Cardiac septum (tissue), 1 donor: ENCODE data around the gene FAM177B. TPM values are rescaled to one million over a fixed set of nuclear protein-coding genes. Genes with fewer than 3 reads are reported as not detected.

Experiments used
- DNase-seq: peaks from one replicate; pipeline ENCODE4 v3.0.0-alpha.2; 2020; ENCODE audit warnings: low spot score
- intact Hi-C: fragments of 100-400 bp; cut with DNase I; formaldehyde crosslinking; loops from one replicate; pipeline ENCODE4 v1.14.0; 2022
- long read RNA-seq: library from polyadenylated mRNA; unstranded; transcript quantifications from one replicate; pipeline ENCODE4 v2.0.0, GENCODE V29; 2021
- total RNA-seq: library from RNA; stranded (reverse); fragmentation: NEBNext Ultra II Directional; extraction: Animal tissue kit (Norgen Biotek cat#: 25700); gene quantifications from one replicate; pipeline ENCODE4 v1.2.1, GENCODE V29; 2021
- donor health status: DM: no; HTN: no; CAD: no.

The FAM177B gene
- not detected for total RNA-seq
- long read RNA-seq: 0 reads

GRCh38 chr1:222736972-222737371, at the start of gene FAM177B:
Gene FAM177B, plus strand, starts transcription at chr1:222737202. Its CDS starts 9,344 bp downstream, at chr1:222746546.
- DNase-seq: no peak
- intact Hi-C loops: loop anchor here (5.0 kb wide), 2 partner anchors 385 to 945 kb away; no protein-coding TSS in a partner anchor

GRCh38 chr1:222691016-222691415, 46.0 kb upstream of the FAM177B start:
- intact Hi-C loops: no loop called here
- no peak for DNase-seq

- intact Hi-C loops: no loop called here
Measured at GRCh38 chr1:222694927-222695326, 42.1 kb upstream of the FAM177B start.

GRCh38 chr1:222696741-222697140, 40.3 kb upstream of the FAM177B start:
- intact Hi-C loops: no loop called here
- DNase-seq: no peak

More at GRCh38 chr1:222694927-222695326, 42.1 kb upstream of the FAM177B start:
- no peak for DNase-seq

GRCh38 chr1:222697203-222697602, 39.8 kb upstream of the FAM177B start:
- intact Hi-C loops: no loop called here
- DNase-seq: no peak

GRCh38 chr1:222697826-222698225, 39.2 kb upstream of the FAM177B start:
- no peak for DNase-seq
- intact Hi-C loops: no loop called here

- intact Hi-C loops: no loop called here
- no peak for DNase-seq
Measured at GRCh38 chr1:222702210-222702609, 34.8 kb upstream of the FAM177B start.

DNA sequence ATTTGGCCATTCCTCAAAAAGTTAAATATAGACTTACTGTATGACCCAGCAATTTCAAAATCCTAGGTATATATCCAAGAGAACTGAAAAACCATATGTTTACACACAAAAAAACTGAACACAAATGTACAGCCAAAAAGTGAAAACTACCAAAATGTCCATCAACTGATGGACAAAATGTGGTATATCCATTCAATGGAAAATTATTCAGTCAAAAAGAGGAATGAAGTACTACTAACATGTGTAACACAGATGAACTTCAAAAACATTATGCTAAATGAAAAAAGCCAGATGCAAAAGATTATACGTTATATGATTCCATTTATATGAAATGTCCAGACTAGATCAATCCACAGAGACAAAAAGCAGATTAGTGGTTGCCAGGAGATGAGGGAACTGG, 32.7 kb upstream of the FAM177B start:
- no peak for DNase-seq
- intact Hi-C loops: no loop called here

- intact Hi-C loops: no loop called here
- no peak for DNase-seq
Measured at GRCh38 chr1:222706815-222707214, 30.2 kb upstream of the FAM177B start.

- no peak for DNase-seq
- intact Hi-C loops: loop anchor here (5.0 kb wide), 1 partner anchor 967 kb away; the partner anchor contains the start of gene DUSP10
Measured at GRCh38 chr1:222709700-222710153, 27.3 kb upstream of the FAM177B start.

GRCh38 chr1:222711319-222712252, 25.4 kb upstream of the FAM177B start:
- intact Hi-C loops: loop anchor here (5.0 kb wide), 1 partner anchor 969 kb away; the partner anchor contains the start of gene DUSP10
- DNase-seq: no peak

DNA sequence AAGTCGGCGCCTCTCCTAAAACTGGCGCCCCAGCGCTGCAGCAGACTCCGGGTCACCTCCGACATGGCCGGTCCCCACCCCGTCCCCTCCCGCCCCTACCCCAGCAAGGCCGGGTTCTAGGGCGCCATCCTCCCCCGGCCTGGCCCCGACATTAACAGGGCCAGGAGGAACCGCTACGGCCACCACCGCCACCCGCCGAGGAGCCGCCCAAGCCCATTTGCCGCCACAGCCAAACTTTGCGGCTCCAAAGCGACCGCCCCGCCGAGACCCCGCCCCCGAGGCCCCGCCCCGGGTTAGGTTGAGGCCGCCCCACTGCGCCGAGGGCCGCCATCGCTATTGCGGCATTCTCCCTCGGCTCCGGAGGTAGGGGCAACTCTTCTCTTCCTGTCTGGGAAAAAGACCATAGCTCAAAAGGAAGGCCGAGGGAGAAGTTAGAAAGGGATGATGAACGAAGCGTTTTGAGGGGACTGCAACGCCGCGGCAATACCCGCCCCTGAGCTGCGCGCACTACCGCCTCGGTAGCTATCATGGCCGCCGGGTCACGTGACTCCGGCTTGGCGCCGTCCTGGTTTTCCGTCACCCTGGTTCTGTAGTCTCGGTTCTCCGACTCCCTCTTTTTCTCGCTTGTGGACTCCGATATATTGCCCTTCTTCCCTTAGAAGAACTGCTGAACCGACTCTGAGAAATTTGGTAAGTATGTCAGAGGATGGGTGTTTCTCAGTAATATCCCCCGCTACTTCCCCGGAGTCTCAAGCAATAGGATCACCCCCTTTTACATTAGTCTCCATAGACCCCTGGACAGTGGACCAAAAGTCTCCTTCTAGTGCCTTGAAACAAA, 24.5 kb upstream of the FAM177B start, which contains the start of the genes AIDA and BROX:
AIDA (minus strand) TSS at position 239 of the 838 bp plus-strand sequence; CDS start at position 65, 174 bp downstream.
BROX (plus strand) TSS at position 312 of the 838 bp plus-strand sequence. CDS start 3,136 bp downstream, outside the sequence.
- intact Hi-C loops: loop anchor here (1.0 to 5.0 kb wide), 2 partner anchors 68 to 970 kb away; partner anchors contain the start of gene DUSP10
- peak; percentile 98 for DNase-seq

GRCh38 chr1:222713091-222713961, 23.7 kb upstream of the FAM177B start:
- intact Hi-C loops: loop anchor here (1.0 to 5.0 kb wide), 2 partner anchors 69 to 971 kb away; partner anchors contain the start of gene DUSP10
- peak; percentile 96 for DNase-seq

DNA sequence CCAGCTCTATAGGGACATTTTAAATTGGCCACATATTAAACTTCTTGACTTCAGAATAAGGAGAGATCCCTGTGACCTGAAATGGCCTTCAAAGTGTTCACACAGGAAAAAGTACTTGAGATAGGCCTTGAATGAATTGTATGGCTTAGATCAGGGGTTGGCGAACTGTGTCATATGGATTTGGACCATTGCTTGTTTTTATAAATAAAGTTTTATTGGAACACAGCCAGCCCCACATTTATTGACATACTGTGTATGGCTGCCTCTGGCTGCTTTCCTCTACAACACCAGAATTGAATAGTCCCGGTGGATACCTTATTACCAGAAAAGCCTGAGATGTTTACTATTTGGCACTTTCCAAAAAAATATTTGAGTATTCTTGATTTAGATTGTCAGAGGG, 20.6 kb upstream of the FAM177B start:
- intact Hi-C loops: no loop called here

DNA sequence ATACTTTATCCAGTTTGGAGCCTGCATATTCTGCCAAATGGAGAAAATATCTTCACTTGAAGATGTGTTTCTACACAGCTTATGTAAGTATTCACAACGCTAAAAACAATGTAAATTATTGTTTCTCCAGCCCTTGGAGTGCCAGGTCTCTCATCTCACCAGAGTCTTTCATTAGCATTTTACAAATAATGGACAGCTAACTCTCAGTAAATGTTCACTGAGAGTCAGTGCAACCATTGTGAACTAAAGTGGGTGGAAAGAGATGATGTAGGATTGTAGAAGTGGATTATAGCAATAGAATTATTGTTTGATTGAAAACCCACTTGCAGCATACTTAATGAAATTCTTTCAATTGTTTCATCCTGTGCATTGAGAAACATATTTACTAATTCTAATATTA, 8.3 kb upstream of the FAM177B start:
- intact Hi-C loops: no loop called here

More for the DNA sequence above, 20.6 kb upstream of the FAM177B start:
- no peak for DNase-seq

DNA sequence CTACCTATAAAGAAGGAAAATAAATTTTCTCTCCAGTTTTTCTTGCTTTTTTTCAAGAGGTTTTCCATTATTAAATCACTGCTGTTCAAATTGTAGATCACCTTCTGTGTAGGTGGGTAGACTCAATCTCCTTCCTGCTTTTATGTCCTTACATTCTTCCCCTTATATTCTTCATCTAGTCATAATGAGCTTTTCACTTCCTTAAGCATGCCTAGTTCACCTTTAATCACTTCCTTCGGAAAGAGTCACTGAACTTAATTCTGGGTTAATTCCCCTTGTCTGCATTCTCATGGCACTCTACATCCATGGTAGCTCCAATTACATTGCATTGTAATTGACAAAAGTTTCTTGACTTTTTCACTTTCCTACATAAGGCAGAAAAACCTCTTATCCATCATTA, 6.1 kb upstream of the FAM177B start:
- no peak for DNase-seq
- intact Hi-C loops: no loop called here

More for the DNA sequence above, 8.3 kb upstream of the FAM177B start:
- no peak for DNase-seq

DNA sequence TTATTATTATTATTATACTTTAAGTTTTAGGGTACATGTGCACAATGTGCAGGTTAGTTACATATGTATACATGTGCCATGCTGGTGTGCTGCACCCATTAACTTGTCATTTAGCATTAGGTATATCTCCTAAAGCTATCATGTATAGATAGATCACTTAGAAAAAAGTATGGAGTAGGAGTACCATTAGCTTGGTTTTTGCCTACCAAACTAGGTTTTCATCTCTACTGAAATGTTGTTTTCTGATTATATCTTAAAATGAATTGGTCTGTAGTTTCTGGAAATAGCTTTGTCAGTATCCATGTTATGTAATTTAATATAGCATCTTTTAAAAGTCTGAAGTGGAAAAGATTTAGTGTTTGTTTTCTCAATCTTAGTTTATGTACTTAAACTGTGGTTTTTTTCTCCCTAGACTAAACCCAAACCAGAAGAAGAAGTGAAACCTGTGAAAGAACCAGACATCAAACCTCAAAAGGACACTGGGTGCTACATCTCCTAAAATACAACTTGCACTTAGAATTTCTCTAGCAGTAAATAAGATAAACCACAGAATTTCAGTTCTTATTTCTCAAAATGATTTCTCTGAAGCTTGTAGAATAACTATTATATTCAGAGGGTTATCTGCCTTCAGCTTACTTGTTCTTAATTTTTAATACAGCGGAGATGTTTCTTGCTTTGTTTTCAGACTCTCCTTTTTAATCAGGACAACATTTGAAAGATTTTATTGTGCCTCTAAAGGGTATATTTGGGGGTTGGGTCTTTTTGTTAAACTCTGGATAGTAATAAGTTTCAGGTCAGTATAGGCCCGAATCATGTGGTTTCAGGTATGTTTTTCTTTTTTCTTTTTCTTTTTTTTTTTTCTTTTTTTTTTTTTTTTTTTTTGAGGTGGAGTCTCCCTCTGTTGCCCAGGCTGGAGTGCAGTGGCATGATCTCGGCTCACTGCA, 4.5 kb upstream of the FAM177B start:
- DNase-seq: no peak
- intact Hi-C loops: no loop called here
